ENCODE results near the gene TCF4.

- TF ChIP-seq CTCF (IDR thresholded peaks at IDR 0.05) (no peak), POLR2A (IDR thresholded peaks at IDR 0.05) (no peak)
Measured at GRCh38 chr18:55486936-55487335, 101.1 kb downstream of the TCF4 start.
